ENCODE results near the gene IGF2BP2. TPM values are rescaled to one million over a fixed set of nuclear protein-coding genes. Genes with fewer than 3 reads are reported as not detected.

Gene IGF2BP2
- total and polyA plus RNA-seq, 4 donors, result 7.8 to 92.6 (median 11.8) TPM

DNA sequence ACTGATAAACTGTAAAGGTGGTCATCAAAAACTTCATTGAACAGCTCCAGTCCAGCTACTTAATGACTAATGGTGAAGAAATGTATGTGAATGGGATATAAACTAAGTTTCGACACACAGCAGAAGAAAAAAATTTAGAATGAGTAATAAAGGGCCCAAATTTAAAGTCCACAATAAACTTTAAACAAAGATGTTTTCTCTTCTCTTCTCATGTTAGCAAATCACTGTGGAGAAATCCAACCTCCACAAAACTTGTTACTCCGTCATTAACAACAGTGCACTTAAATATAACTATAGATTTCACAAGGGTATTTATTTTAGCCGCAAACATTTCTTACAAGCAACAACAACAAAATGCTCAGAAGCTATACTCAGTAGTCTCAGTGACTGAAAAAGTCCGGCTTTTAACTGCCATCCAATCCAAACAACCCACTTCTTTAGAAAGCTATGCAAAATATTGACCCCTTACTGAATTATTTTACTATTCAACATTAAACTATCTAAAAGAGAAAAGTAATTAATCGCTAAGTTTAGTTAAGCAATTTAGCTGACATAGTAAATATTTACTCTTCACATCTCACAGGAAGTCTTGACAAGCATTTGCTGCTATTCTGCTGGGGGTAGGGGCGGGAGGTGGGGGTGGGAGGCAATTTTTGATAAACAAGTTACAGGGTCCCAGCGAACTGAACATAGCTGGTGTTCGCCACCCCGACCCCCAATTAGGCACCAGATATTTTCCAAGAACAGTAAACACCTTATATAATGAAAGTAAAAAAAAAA lies 2.4 kb downstream of the IGF2BP2 start:
- TF ChIP-seq, protein P1, sequence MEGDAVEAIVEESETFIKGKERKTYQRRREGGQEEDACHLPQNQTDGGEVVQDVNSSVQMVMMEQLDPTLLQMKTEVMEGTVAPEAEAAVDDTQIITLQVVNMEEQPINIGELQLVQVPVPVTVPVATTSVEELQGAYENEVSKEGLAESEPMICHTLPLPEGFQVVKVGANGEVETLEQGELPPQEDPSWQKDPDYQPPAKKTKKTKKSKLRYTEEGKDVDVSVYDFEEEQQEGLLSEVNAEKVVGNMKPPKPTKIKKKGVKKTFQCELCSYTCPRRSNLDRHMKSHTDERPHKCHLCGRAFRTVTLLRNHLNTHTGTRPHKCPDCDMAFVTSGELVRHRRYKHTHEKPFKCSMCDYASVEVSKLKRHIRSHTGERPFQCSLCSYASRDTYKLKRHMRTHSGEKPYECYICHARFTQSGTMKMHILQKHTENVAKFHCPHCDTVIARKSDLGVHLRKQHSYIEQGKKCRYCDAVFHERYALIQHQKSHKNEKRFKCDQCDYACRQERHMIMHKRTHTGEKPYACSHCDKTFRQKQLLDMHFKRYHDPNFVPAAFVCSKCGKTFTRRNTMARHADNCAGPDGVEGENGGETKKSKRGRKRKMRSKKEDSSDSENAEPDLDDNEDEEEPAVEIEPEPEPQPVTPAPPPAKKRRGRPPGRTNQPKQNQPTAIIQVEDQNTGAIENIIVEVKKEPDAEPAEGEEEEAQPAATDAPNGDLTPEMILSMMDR (IDR thresholded peaks at IDR 0.05; ENCODE audit: control extremely low read depth, extremely low read depth), result no peak
- Histone ChIP-seq H3K4me1 (ENCODE audit: control insufficient read depth in 5 of 5, insufficient read depth in 5 of 5, low read length in 5 of 5) (peaks cover 0 to 42% (median 12%) of the 10 kb centered on the region in 5 donors), H3K9me3 (ENCODE audit: control insufficient read depth in 4 of 4, insufficient read depth in 3 of 4, low read length in 3 of 4) (no peaks in the 10 kb centered on the region), H3K4me3 (no peak overlapping the region), H3K27me3 (ENCODE audit: control insufficient read depth in 3 of 3, insufficient read depth in 3 of 3, low read length in 2 of 3) (no peaks in the 10 kb centered on the region), H3K36me3 (ENCODE audit: control insufficient read depth in 4 of 4, insufficient read depth in 4 of 4, low read length in 4 of 4) (no peaks in the 10 kb centered on the region), H3K9ac (ENCODE audit: insufficient read depth in 1 of 2, low read length in 2 of 2) (peak overlapping the region in 1 of 2 donors; percentile 82), H3K27ac (ENCODE audit: low read depth in 1 of 2, low read length in 1 of 2) (no peak overlapping the region)
- WGBS, 2 donors, result 11 to 13% methylated on average over 9 of the region's 9 CpGs
- DNase-seq (peak; percentile 37 to 71 (median 54)), ATAC-seq (ENCODE audit: insufficient read depth, low FRiP score) (no peak)

DNA sequence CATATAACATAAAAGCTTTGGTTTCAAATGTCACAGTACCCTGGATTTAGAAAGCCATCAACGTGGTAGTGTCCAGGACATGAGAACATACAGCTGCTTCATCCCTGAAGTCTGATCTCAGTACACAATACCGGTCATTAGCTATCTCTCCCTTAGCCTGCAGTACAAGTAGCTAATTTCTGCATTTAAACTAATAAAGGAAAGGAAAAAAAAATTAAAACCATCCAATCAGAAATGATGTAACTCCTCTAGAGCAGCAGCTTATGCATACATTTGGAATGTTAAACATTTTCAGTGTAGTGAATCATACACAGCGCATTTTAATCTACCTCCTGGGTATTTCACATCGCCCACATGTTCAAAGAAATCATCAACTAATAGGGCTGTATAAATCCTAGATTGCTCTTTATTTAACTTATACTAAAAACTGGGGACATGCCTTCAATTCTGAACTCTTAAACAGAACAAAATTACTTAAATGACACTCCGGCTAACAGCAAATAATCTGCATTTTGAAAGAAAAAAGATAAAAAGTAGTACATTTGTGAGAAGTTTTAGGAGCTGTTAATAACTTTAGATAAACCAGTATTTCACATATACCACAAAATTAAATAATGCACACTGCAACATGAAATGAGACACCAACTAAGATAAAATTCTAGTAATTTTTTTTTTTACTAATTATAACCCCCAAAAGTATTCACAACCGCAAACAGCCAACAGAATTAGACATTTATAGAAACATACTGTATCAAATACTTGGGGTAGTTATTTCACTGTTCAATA lies 3.7 kb downstream of the IGF2BP2 start:
- ATAC-seq (ENCODE audit: insufficient read depth, low FRiP score), result no peak
- no peaks in the 10 kb centered on the region for H3K27me3 ChIP-seq (ENCODE audit: control insufficient read depth in 3 of 3, insufficient read depth in 3 of 3, low read length in 2 of 3)
- peak overlapping the region in 1 of 2 donors; percentile 61 for H3K9ac ChIP-seq (ENCODE audit: insufficient read depth in 1 of 2, low read length in 2 of 2)
- H3K4me3 ChIP-seq, result no peak overlapping the region
- H3K36me3 ChIP-seq (ENCODE audit: control insufficient read depth in 4 of 4, insufficient read depth in 4 of 4, low read length in 4 of 4), result no peaks in the 10 kb centered on the region
- TF ChIP-seq, protein P1 (IDR thresholded peaks at IDR 0.05; ENCODE audit: control extremely low read depth, extremely low read depth), result no peak
- peaks cover 0 to 38% (median 12%) of the 10 kb centered on the region in 5 donors for H3K4me1 ChIP-seq (ENCODE audit: control insufficient read depth in 5 of 5, insufficient read depth in 5 of 5, low read length in 5 of 5)
- no peaks in the 10 kb centered on the region for H3K9me3 ChIP-seq (ENCODE audit: control insufficient read depth in 4 of 4, insufficient read depth in 3 of 4, low read length in 3 of 4)
- no peak overlapping the region for H3K27ac ChIP-seq (ENCODE audit: low read depth in 1 of 2, low read length in 1 of 2)
- WGBS, 2 donors, result 67 to 69% methylated on average over 6 of the region's 6 CpGs
- peak in 2 of 3 donors; percentile 72 to 76 for DNase-seq

DNA sequence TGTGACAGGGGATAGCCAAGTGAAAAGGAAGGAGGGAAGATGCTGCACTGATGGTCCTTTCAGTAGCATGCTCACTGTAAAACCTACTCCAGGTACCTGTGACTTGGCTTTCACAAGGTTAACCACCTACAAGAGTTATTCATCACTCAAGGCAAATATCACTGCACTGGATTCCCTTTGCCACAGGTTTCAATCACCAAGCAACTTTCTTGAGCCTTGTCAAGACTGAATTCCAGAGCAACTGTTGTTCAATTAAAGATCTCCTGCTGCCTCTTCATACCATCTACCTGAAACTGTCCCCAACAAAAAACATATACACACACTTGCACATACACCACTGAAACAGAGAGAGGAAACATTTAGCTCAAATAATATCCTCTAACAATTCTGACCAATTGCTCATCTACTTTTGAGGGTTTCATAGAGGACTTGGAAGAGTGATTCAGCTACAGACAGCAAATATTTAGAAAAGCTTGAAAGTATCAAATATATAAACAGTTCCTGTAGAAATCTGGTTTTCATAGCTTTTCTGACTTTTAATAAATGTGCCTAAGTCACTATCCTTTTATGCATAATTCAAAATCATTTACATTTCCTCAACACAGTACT lies 6.5 kb downstream of the IGF2BP2 start:
- Histone ChIP-seq H3K9ac (ENCODE audit: insufficient read depth in 1 of 2, low read length in 2 of 2) (no peak overlapping the region), H3K4me3 (no peak overlapping the region), H3K27ac (ENCODE audit: low read depth in 1 of 2, low read length in 1 of 2) (no peak overlapping the region), H3K4me1 (ENCODE audit: control insufficient read depth in 5 of 5, insufficient read depth in 5 of 5, low read length in 5 of 5) (peaks cover 6 to 61% (median 14%) of the 10 kb centered on the region in 5 donors), H3K27me3 (ENCODE audit: control insufficient read depth in 3 of 3, insufficient read depth in 3 of 3, low read length in 2 of 3) (no peaks in the 10 kb centered on the region), H3K9me3 (ENCODE audit: control insufficient read depth in 4 of 4, insufficient read depth in 3 of 4, low read length in 3 of 4) (no peaks in the 10 kb centered on the region), H3K36me3 (ENCODE audit: control insufficient read depth in 4 of 4, insufficient read depth in 4 of 4, low read length in 4 of 4) (no peaks in the 10 kb centered on the region)
- ATAC-seq (ENCODE audit: insufficient read depth, low FRiP score), result no peak
- TF ChIP-seq, protein P1 (IDR thresholded peaks at IDR 0.05; ENCODE audit: control extremely low read depth, extremely low read depth), result no peak
- DNase-seq, result no peak
